GM21381 (cell line): ENCODE results near the gene PRDX2.

Source experiments
- ATAC-seq: cut with Tn5 transposase; IDR thresholded peaks from one replicate; pipeline ENCODE4 v1.9.1; 2021; ENCODE audit warnings: mild to moderate bottlenecking, moderate library complexity; ENCODE audit not compliant: unreplicated experiment

PRDX2 gene

GRCh38 chr19:12757544-12758274, 43.9 kb downstream of the PRDX2 start:
- ATAC-seq: no peak

GRCh38 chr19:12756150-12756883, 45.3 kb downstream of the PRDX2 start:
- no peak for ATAC-seq

- ATAC-seq: no peak
Measured at GRCh38 chr19:12754465-12755196, 47.0 kb downstream of the PRDX2 start.

- no peak for ATAC-seq
Measured at GRCh38 chr19:12752056-12752781, 49.4 kb downstream of the PRDX2 start.

GRCh38 chr19:12751635-12752034, 50.0 kb downstream of the PRDX2 start, which contains the start of gene BEST2:
TSS of gene BEST2 (plus strand) at chr19:12751791. CDS start at chr19:12752593, 802 bp downstream.
- no peak for ATAC-seq

GRCh38 chr19:12750851-12751250, 50.7 kb downstream of the PRDX2 start:
- no peak for ATAC-seq

GRCh38 chr19:12749938-12750521, 51.6 kb downstream of the PRDX2 start:
- no peak for ATAC-seq

GRCh38 chr19:12748489-12748888, 53.1 kb downstream of the PRDX2 start:
- no peak for ATAC-seq
